H1 (cell line): ENCODE results near the gene WAC. TPM values are rescaled to one million over a fixed set of nuclear protein-coding genes. Genes with fewer than 3 reads are reported as not detected.
A peak's percentile ranks its signal among the peaks of the same experiment; 100 is the strongest.

Source experiments
- CTCF ChIA-PET: fragments of 300-600 bp; sonication (Branson Sonifier 250); formaldehyde crosslinking; loops from one replicate; lab custom pipeline; 2021; ENCODE audit not compliant: partially characterized antibody; lab: Charles Lee
- POLR2A ChIA-PET: fragments of 300-600 bp; sonication (Branson Sonifier 250); formaldehyde crosslinking; loops from one replicate; lab custom pipeline; 2021; ENCODE audit warnings: inconsistent platforms; ENCODE audit not compliant: partially characterized antibody; lab: Charles Lee
- DNase-seq, 2 experiments: peaks; one replicate each; pipeline versions ENCODE4 v3.0.0 to v3.0.0-alpha.2; 2010 to 2022; ENCODE audit warnings: low spot score in 2 of 2, low read depth in 1 of 2, mixed read lengths in 1 of 2
- FAIRE-seq: peaks from 2 replicates; lab custom pipeline; 2011; peaks lifted over from hg19 to GRCh38; lab: Jason Lieb, UNC
- H2AFZ ChIP-seq: 2 replicates; pipeline ENCODE4 v1.8.1; 2012; ENCODE audit warnings: low read length, inconsistent platforms
- H2AK5ac ChIP-seq: 2 replicates; pipeline ENCODE4 v1.6.1; 2013; ENCODE audit warnings: low read depth, low read length
- H2BK120ac ChIP-seq: replicated peaks from 2 replicates; pipeline ENCODE3; 2013; ENCODE audit warnings: low read depth, low read length, inconsistent platforms
- H2BK12ac ChIP-seq: 2 replicates; pipeline ENCODE4 v1.6.1; 2013; ENCODE audit warnings: low read depth, low read length
- H2BK15ac ChIP-seq: 2 replicates; pipeline ENCODE4 v1.6.1; 2013; ENCODE audit warnings: low read length
- H2BK20ac ChIP-seq: 2 replicates; pipeline ENCODE4 v1.6.1; 2013; ENCODE audit warnings: low read length
- H2BK5ac ChIP-seq: 2 replicates; pipeline ENCODE4 v1.6.1; 2013; ENCODE audit warnings: low read depth, low read length
- H3K14ac ChIP-seq: 2 replicates; pipeline ENCODE4 v1.6.1; 2013; ENCODE audit warnings: inconsistent platforms; ENCODE audit not compliant: insufficient read length
- H3K18ac ChIP-seq: 2 replicates; pipeline ENCODE4 v1.6.1; 2013; ENCODE audit warnings: low read length; ENCODE audit errors: extremely low read depth
- H3K23ac ChIP-seq: 2 replicates; pipeline ENCODE4 v1.6.1; 2013; ENCODE audit warnings: inconsistent platforms; ENCODE audit not compliant: insufficient read length
- H3K23me2 ChIP-seq: 2 replicates; pipeline ENCODE4 v1.6.1; 2013; ENCODE audit warnings: low read depth, low read length
- H3K27ac ChIP-seq: 2 replicates; pipeline ENCODE4 v1.6.1; 2011; ENCODE audit warnings: low read depth, low read length, inconsistent platforms
- H3K27me3 ChIP-seq, 4 experiments: replicated peaks in 1 of 4; 1 replicate in 1 of 4; 2 replicates in 3 of 4; pipeline versions ENCODE4 v1.6.1 to v1.8.1; 2011 to 2013; ENCODE audit warnings: low read length in 3 of 4, mild to moderate bottlenecking in 3 of 4, inconsistent platforms in 2 of 4, mixed read lengths in 2 of 4, moderate library complexity in 1 of 4; ENCODE audit not compliant: control insufficient read depth in 3 of 4, insufficient read depth in 3 of 4; ENCODE audit errors: extremely low read depth in 1 of 4
- H3K36me3 ChIP-seq, 4 experiments: 2 replicates each; pipeline versions ENCODE4 v1.6.1 to v1.8.1; 2011 to 2013; ENCODE audit warnings: mild to moderate bottlenecking in 4 of 4, low read length in 3 of 4, moderate library complexity in 2 of 4, control low read depth in 1 of 4, inconsistent platforms in 1 of 4; ENCODE audit not compliant: insufficient read depth in 4 of 4, control insufficient read depth in 2 of 4
- H3K4ac ChIP-seq: replicated peaks from 2 replicates; pipeline ENCODE3; 2013; ENCODE audit warnings: low read length, low read depth, mixed read lengths, inconsistent platforms; ENCODE audit not compliant: insufficient read length
- H3K4me1 ChIP-seq, 4 experiments: replicated peaks in 1 of 4; 1 replicate in 1 of 4; 2 replicates in 3 of 4; pipeline versions ENCODE4 v1.6.1 to v1.8.1; 2011 to 2013; ENCODE audit warnings: low read length in 3 of 4, inconsistent platforms in 2 of 4, mixed read lengths in 1 of 4; ENCODE audit not compliant: insufficient read depth in 4 of 4, control insufficient read depth in 3 of 4
- H3K4me2 ChIP-seq, 2 experiments: 2 replicates each; pipeline versions ENCODE4 v1.6.1 to v1.8.1; 2011 to 2013; ENCODE audit warnings: low read depth in 2 of 2, low read length in 2 of 2, control low read depth in 1 of 2, inconsistent platforms in 1 of 2, mild to moderate bottlenecking in 1 of 2; ENCODE audit not compliant: insufficient read depth in 1 of 2
- H3K4me3 ChIP-seq, 4 experiments: fragments of 200-600, 300-600 bp in 1 of 4; sonication (generic), shearing (Covaris generic), sonication (Bioruptor Twin) in 1 of 4; 2 replicates each; pipeline versions ENCODE4 v1.5.1 to v1.8.1; 2011 to 2016; ENCODE audit warnings: low read length in 4 of 4, low read depth in 3 of 4, control low read depth in 2 of 4, inconsistent platforms in 2 of 4, mild to moderate bottlenecking in 2 of 4, mixed read lengths in 1 of 4, moderate library complexity in 1 of 4; ENCODE audit not compliant: insufficient read depth in 2 of 4; ENCODE audit errors: extremely low read depth in 1 of 4
- H3K56ac ChIP-seq: replicated peaks from 2 replicates; pipeline ENCODE3; 2013; ENCODE audit warnings: low read depth, mild to moderate bottlenecking, mixed read lengths, low read length, inconsistent platforms; ENCODE audit not compliant: insufficient read length
- H3K79me1 ChIP-seq: 2 replicates; pipeline ENCODE4 v1.6.1; 2013; ENCODE audit warnings: low read depth, low read length, control low read depth
- H3K79me2 ChIP-seq, 2 experiments: 2 replicates each; pipeline versions ENCODE4 v1.6.1 to v1.8.1; 2012 to 2013; ENCODE audit warnings: low read length in 2 of 2, mild to moderate bottlenecking in 2 of 2, inconsistent platforms in 1 of 2; ENCODE audit not compliant: insufficient read depth in 2 of 2, control insufficient read depth in 1 of 2
- H3K9ac ChIP-seq, 4 experiments: replicated peaks in 1 of 4; 1 replicate in 1 of 4; 2 replicates in 3 of 4; pipeline versions ENCODE4 v1.6.1 to v1.8.1; 2011 to 2013; ENCODE audit warnings: low read depth in 3 of 4, low read length in 3 of 4, control low read depth in 2 of 4, mild to moderate bottlenecking in 2 of 4, moderate library complexity in 2 of 4, inconsistent platforms in 1 of 4; ENCODE audit errors: extremely low read depth in 1 of 4
- H3K9me3 ChIP-seq, 2 experiments: 2 replicates each; pipeline versions ENCODE4 v1.6.1 to v1.8.1; 2012 to 2013; ENCODE audit warnings: mild to moderate bottlenecking in 2 of 2, moderate library complexity in 2 of 2, control low read depth in 1 of 2, inconsistent platforms in 1 of 2, low read depth in 1 of 2, low read length in 1 of 2, mixed read lengths in 1 of 2; ENCODE audit not compliant: insufficient read depth in 2 of 2
- H4K20me1 ChIP-seq, 2 experiments: replicated peaks in 1 of 2; 2 replicates each; pipeline versions ENCODE3 to v1.8.1; 2011 to 2013; ENCODE audit warnings: inconsistent platforms in 2 of 2, low read length in 2 of 2, mild to moderate bottlenecking in 1 of 2; ENCODE audit not compliant: insufficient read depth in 2 of 2, control insufficient read depth in 1 of 2
- H4K5ac ChIP-seq: 2 replicates; pipeline ENCODE4 v1.6.1; 2013; ENCODE audit warnings: low read length, low read depth, mixed read lengths, inconsistent platforms; ENCODE audit not compliant: insufficient read length
- H4K8ac ChIP-seq: 2 replicates; pipeline ENCODE4 v1.8.0; 2013; ENCODE audit warnings: mild to moderate bottlenecking, moderate library complexity, low read length, inconsistent platforms; ENCODE audit not compliant: insufficient read depth; ENCODE audit errors: extremely low read depth
- H4K91ac ChIP-seq: replicated peaks from 2 replicates; pipeline ENCODE3; 2013; ENCODE audit warnings: low read length, mixed read lengths, inconsistent platforms; ENCODE audit not compliant: insufficient read length
- GABPA ChIP-seq: IDR thresholded peaks from 2 replicates; pipeline ENCODE4 v1.6.1; 2011; ENCODE audit warnings: mild to moderate bottlenecking, low read length, moderate library complexity, borderline replicate concordance; ENCODE audit not compliant: insufficient read depth
- RAD21 ChIP-seq, 2 experiments: IDR thresholded peaks in 1 of 2; conservative IDR thresholded peaks in 1 of 2; 2 replicates each; pipeline ENCODE4 v1.6.1; 2011; ENCODE audit warnings: low read depth in 2 of 2, low read length in 2 of 2, improper control_type of control experiment in 1 of 2, inconsistent platforms in 1 of 2, mild to moderate bottlenecking in 1 of 2, moderate library complexity in 1 of 2
- WGBS, 2 experiments: shearing (Covaris generic) in 1 of 2; methylation state at CpG; one replicate each; pipeline versions ENCODE4 v1.1.6 to v1.1.7; 2013 to 2015; ENCODE audit warnings: low lambda C conversion rate in 2 of 2, mixed read lengths in 2 of 2, inconsistent platforms in 1 of 2, low coverage in 1 of 2, missing lambda C conversion rate in 1 of 2; ENCODE audit not compliant: insufficient replicate concordance in 2 of 2, insufficient coverage in 1 of 2, insufficient read length in 1 of 2; ENCODE audit errors: extremely low coverage in 1 of 2, missing lambda C conversion rate in 1 of 2; 5-methylcytosine and 5-hydroxymethylcytosine counted together
- polyA plus RNA-seq, 7 experiments: library from polyadenylated mRNA; depleted of rRNA in 3 of 7; stranded (reverse) in 5 of 7; unstranded in 2 of 7; fragments of >200 nt in 5 of 7; fragments of 200-250 nt in 2 of 7; gene quantifications; 1 replicate in 5 of 7; 2 replicates in 1 of 7; 4 replicates in 1 of 7; pipeline versions ENCODE4 v1.2.1 to v1.2.3, GENCODE V29; 2011 to 2013; ENCODE audit warnings: missing spikeins in 2 of 7, mixed read lengths in 2 of 7
- total RNA-seq: library from RNA; stranded (reverse); fragmentation: NEBNext Ultra II Directional; extraction: Animal tissue kit (Norgen Biotek cat#: 25700); gene quantifications from 2 replicates; pipeline ENCODE4 v1.2.1, GENCODE V29; 2021

WAC gene
- total and polyA plus RNA-seq, 2 of the 8 experiments (the other 6 are each of a cell fraction or from before 2014, with no cell fraction given): 72.9 to 128 TPM

- no peak overlapping the region for H2BK120ac ChIP-seq
- POLR2A ChIA-PET: interaction anchor here (1.3 to 1.7 kb wide), 2 partner anchors 10 to 26 kb away, joined by 3 to 5 read pairs; no protein-coding TSS in a partner anchor
- H3K23ac ChIP-seq: no peak overlapping the region
- H4K8ac ChIP-seq: no peak overlapping the region
- H3K18ac ChIP-seq: no peak overlapping the region
- no peaks in the 10 kb centered on the region for H3K23me2 ChIP-seq
- H3K56ac ChIP-seq: no peak overlapping the region
- WGBS, 2 experiments: 79% methylated on average over 1 of the region's 1 CpG; no CpG with 5 or more reads in 1 of the 2 experiments
- H2AFZ ChIP-seq: no peak overlapping the region
- H3K4ac ChIP-seq: no peak overlapping the region
- H3K27ac ChIP-seq: no peak overlapping the region
- H4K5ac ChIP-seq: no peak overlapping the region
- H4K20me1 ChIP-seq: peaks cover 4 to 18% of the 10 kb centered on the region in 2 experiments
- H2BK5ac ChIP-seq: no peak overlapping the region
- peaks cover 0 to 5% (median 0%) of the 10 kb centered on the region in 4 experiments; a peak in 4 of 7 replicates for H3K4me1 ChIP-seq
- no peak for FAIRE-seq
- no peak overlapping the region for H2BK20ac ChIP-seq
- H3K79me2 ChIP-seq: peaks cover 0 to 98% of the 10 kb centered on the region in 2 experiments; a peak in 3 of 4 replicates
- no peak overlapping the region for H2AK5ac ChIP-seq
- peaks cover 12 to 81% (median 45%) of the 10 kb centered on the region in 4 experiments for H3K36me3 ChIP-seq
- no peak overlapping the region for H4K91ac ChIP-seq
- peaks cover 9% of the 10 kb centered on the region; the same call in 1 of the 2 replicates for H3K79me1 ChIP-seq
- H2BK12ac ChIP-seq: no peak overlapping the region
- no peak overlapping the region for H2BK15ac ChIP-seq
- no peak overlapping the region for H3K4me3 ChIP-seq
- CTCF ChIA-PET: interaction anchor here (0.7 to 1.3 kb wide), 4 partner anchors 10 to 151 kb away, joined by 3 to 7 read pairs (median 4); no protein-coding TSS in a partner anchor
- no peaks in the 10 kb centered on the region for H3K9me3 ChIP-seq
- no peak overlapping the region for H3K14ac ChIP-seq
- H3K4me2 ChIP-seq: no peak overlapping the region
- DNase-seq: no peak
- no peaks in the 10 kb centered on the region for H3K27me3 ChIP-seq
- no peak overlapping the region for H3K9ac ChIP-seq
- TF ChIP-seq RAD21 (IDR thresholded peaks at IDR 0.05 in 1 of 2, conservative IDR thresholded peaks at IDR 0.05 in 1 of 2; ENCODE audit: low read depth in 2 of 2, low read length in 2 of 2): peak in 1 of 2 experiments; percentile 31; a peak in 3 of 4 replicates
- TF ChIP-seq GABPA: no peak
Measured at GRCh38 chr10:28587970-28588290, 55.0 kb downstream of the WAC start.
